Measurements from ENCODE around the gene PAPPA2.

DNA sequence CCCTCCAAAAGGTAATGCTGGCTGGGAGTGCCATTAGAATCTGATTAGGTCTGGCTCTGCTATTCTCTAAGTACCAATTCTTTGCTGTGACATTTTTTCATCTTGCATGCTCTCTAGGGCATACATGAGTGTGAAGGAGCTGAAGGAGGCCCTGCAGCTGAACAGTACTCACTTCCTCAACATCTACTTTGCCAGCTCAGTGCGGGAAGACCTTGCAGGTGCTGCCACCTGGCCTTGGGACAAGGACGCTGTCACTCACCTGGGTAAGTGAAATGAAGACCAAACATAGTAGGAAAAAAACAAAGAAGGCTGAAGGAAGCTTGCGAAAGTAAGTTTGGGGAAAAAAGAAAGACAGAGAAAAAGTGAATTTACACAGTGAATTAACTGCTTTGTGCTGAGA, 207.9 kb downstream of the PAPPA2 start:
- no peak for TF ChIP-seq SP1 (IDR thresholded peaks at IDR 0.05; ENCODE audit: low read depth, low read length)
- no peak for TF ChIP-seq EZH2 (IDR thresholded peaks at IDR 0.05; ENCODE audit: low read depth, low read length, severe bottlenecking)
- TF ChIP-seq RAD21 (IDR thresholded peaks at IDR 0.05 in 1 of 2, conservative IDR thresholded peaks at IDR 0.05 in 1 of 2; ENCODE audit: low read depth in 2 of 2, low read length in 2 of 2), result peak; percentile 42 to 50
- TF ChIP-seq, protein P1, sequence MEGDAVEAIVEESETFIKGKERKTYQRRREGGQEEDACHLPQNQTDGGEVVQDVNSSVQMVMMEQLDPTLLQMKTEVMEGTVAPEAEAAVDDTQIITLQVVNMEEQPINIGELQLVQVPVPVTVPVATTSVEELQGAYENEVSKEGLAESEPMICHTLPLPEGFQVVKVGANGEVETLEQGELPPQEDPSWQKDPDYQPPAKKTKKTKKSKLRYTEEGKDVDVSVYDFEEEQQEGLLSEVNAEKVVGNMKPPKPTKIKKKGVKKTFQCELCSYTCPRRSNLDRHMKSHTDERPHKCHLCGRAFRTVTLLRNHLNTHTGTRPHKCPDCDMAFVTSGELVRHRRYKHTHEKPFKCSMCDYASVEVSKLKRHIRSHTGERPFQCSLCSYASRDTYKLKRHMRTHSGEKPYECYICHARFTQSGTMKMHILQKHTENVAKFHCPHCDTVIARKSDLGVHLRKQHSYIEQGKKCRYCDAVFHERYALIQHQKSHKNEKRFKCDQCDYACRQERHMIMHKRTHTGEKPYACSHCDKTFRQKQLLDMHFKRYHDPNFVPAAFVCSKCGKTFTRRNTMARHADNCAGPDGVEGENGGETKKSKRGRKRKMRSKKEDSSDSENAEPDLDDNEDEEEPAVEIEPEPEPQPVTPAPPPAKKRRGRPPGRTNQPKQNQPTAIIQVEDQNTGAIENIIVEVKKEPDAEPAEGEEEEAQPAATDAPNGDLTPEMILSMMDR (IDR thresholded peaks at IDR 0.05; ENCODE audit: control extremely low read depth in 1 of 3, insufficient read depth in 1 of 3, low read depth in 1 of 3, low read length in 3 of 3), result peak; percentile 6 to 39 (median 31); a peak in 3 of 4 replicates
- no peak for TF ChIP-seq POLR2A (IDR thresholded peaks at IDR 0.05; ENCODE audit: control extremely low read depth in 1 of 2, low read depth in 2 of 2, low read length in 2 of 2)
